Pulmonary artery endothelial cell (primary cell): ENCODE measurements around the gene LCA5L. TPM values are rescaled to one million over a fixed set of nuclear protein-coding genes. Genes with fewer than 3 reads are reported as not detected.

Source experiments
- DNase-seq: peaks from one replicate; pipeline ENCODE4 v3.0.0-alpha.2; 2011; ENCODE audit warnings: low read depth, low spot score
- total RNA-seq: library from RNA; depleted of rRNA; stranded (reverse); fragments of >200 nt; gene quantifications from 2 replicates; pipeline ENCODE4 v1.2.3, GENCODE V29; 2014

The LCA5L gene
- total RNA-seq = 0.21 and 0.79 TPM in 2 replicates

GRCh38 chr21:39445321-39446269 lies at the start of gene LCA5L:
LCA5L (minus strand) TSS chr21:39445778; CDS start chr21:39428493, 17,285 bp downstream.
- DNase-seq = peak; percentile 54

GRCh38 chr21:39489380-39489924 lies 43.9 kb upstream of the LCA5L start:
- DNase-seq = no peak

- no peak for DNase-seq
Measured at GRCh38 chr21:39484711-39485276, 39.2 kb upstream of the LCA5L start.

GRCh38 chr21:39483917-39484316 lies 38.3 kb upstream of the LCA5L start:
- DNase-seq = no peak

- no peak for DNase-seq
Measured at GRCh38 chr21:39481886-39482285, 36.3 kb upstream of the LCA5L start.

GRCh38 chr21:39480271-39480670 lies 34.7 kb upstream of the LCA5L start:
- DNase-seq = no peak

- no peak for DNase-seq
Measured at GRCh38 chr21:39479814-39480182, 34.2 kb upstream of the LCA5L start.

- DNase-seq = no peak
Measured at GRCh38 chr21:39479164-39479813, 33.7 kb upstream of the LCA5L start.

- DNase-seq = no peak
Measured at GRCh38 chr21:39474611-39475010, 29.0 kb upstream of the LCA5L start.

- no peak for DNase-seq
Measured at GRCh38 chr21:39472786-39473185, 27.2 kb upstream of the LCA5L start.

GRCh38 chr21:39471598-39471997 lies 26.0 kb upstream of the LCA5L start:
- DNase-seq = no peak

GRCh38 chr21:39468559-39468958 lies 23.0 kb upstream of the LCA5L start:
- no peak for DNase-seq

- no peak for DNase-seq
Measured at GRCh38 chr21:39467746-39468145, 22.2 kb upstream of the LCA5L start.

- no peak for DNase-seq
Measured at GRCh38 chr21:39466584-39466983, 21.0 kb upstream of the LCA5L start.

GRCh38 chr21:39463308-39463707 lies 17.7 kb upstream of the LCA5L start:
- no peak for DNase-seq

GRCh38 chr21:39461419-39461818 lies 15.8 kb upstream of the LCA5L start:
- DNase-seq = no peak

- no peak for DNase-seq
Measured at GRCh38 chr21:39456665-39457064, 11.1 kb upstream of the LCA5L start.

GRCh38 chr21:39454949-39455668 lies 9.5 kb upstream of the LCA5L start:
- no peak for DNase-seq

GRCh38 chr21:39453571-39454179 lies 8.1 kb upstream of the LCA5L start:
- no peak for DNase-seq

- DNase-seq = no peak
Measured at GRCh38 chr21:39452970-39453342, 7.4 kb upstream of the LCA5L start.
